Measurements from ENCODE around the gene CRYM. TPM values are rescaled to one million over a fixed set of nuclear protein-coding genes. Genes with fewer than 3 reads are reported as not detected.

The CRYM gene
- total and polyA plus RNA-seq, 2 experiments from 2014 or later, result not detected

DNA sequence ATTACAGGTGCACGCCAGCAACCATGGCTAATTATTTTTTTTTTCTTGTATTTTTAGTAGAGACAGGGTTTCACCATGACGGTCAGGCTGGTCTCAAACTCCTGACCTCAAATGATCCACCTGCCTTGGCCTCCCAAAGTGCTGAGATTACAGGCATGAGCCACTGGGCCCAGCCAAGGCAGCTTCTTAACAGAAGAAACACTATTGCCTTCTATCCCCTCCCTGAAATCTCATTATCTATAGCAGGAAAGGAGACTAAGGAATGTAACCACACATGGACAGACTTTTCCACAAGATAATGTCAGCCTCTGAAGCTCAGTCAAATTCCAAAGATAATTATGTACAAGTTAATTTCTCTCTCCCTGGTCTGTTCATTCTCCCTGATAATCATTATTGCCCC lies 61.0 kb downstream of the CRYM start:
- Histone ChIP-seq H3K36me3 (no peaks in the 10 kb centered on the region), H3K4me3 (no peak overlapping the region), H3K9me3 (ENCODE audit: low read depth) (no peaks in the 10 kb centered on the region), H3K27ac (no peak overlapping the region), H3K27me3 (no peaks in the 10 kb centered on the region), H3K4me1 (ENCODE audit: low read depth) (no peaks in the 10 kb centered on the region)
- DNase-seq (ENCODE audit: low read depth in 1 of 2, low spot score in 1 of 2), result no peak
- TF ChIP-seq, protein P1, sequence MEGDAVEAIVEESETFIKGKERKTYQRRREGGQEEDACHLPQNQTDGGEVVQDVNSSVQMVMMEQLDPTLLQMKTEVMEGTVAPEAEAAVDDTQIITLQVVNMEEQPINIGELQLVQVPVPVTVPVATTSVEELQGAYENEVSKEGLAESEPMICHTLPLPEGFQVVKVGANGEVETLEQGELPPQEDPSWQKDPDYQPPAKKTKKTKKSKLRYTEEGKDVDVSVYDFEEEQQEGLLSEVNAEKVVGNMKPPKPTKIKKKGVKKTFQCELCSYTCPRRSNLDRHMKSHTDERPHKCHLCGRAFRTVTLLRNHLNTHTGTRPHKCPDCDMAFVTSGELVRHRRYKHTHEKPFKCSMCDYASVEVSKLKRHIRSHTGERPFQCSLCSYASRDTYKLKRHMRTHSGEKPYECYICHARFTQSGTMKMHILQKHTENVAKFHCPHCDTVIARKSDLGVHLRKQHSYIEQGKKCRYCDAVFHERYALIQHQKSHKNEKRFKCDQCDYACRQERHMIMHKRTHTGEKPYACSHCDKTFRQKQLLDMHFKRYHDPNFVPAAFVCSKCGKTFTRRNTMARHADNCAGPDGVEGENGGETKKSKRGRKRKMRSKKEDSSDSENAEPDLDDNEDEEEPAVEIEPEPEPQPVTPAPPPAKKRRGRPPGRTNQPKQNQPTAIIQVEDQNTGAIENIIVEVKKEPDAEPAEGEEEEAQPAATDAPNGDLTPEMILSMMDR (IDR thresholded peaks at IDR 0.05; ENCODE audit: low read depth, low read length), result no peak

DNA sequence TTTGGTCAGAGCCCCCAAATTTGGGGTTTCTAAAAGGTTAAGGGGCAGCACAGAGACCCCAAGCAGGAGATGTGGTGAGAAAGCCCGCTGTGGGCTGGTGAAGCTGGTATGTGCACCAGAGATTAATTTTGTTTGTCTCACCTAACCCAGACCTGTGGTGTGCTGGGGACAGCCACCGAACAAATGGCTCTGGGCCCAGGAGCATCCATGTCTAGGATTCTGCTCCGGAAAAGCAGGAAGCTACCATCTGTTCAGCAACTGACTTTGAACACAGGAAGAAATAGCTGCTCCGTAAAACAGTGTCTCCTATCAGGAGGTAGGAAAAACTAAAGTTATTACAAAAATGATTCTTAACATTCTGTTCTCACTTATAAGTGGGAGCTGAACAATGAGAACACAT lies 64.0 kb downstream of the CRYM start:
- Histone ChIP-seq H3K27ac (no peak overlapping the region), H3K27me3 (no peaks in the 10 kb centered on the region), H3K4me3 (no peak overlapping the region), H3K36me3 (no peaks in the 10 kb centered on the region), H3K4me1 (ENCODE audit: low read depth) (no peaks in the 10 kb centered on the region), H3K9me3 (ENCODE audit: low read depth) (no peaks in the 10 kb centered on the region)
- TF ChIP-seq, protein P1 (IDR thresholded peaks at IDR 0.05; ENCODE audit: low read depth, low read length), result no peak
- no peak for DNase-seq (ENCODE audit: low read depth in 1 of 2, low spot score in 1 of 2)

DNA sequence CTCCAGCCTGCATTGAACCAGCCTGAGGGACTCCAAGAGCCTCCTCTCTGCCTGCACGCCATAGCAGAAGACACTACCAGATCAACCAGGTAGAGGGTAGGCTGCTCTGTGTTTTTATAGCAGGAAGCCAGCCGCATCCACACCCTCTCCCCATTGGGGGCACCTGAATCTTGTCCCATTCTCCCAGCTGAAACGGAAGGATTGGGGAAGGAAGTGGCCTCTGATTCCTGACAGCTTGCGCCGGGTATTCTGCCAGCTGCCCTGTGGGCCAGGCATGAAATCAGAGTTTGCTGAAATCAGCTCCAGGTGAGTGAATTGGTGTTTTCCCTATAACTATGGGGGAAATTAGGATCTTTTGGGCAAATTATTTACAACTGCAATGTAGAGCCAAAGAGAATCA lies 66.6 kb downstream of the CRYM start, which contains the start of gene ZP2:
TSS of gene ZP2 (minus strand) at position 89 of the 400 bp plus-strand sequence. CDS start at position 62, 27 bp downstream.
- Histone ChIP-seq H3K27ac (no peak within 1 kb of the TSS), H3K36me3 (no peaks in the 10 kb centered on the region), H3K27me3 (no peaks in the 10 kb centered on the region), H3K4me3 (no peak within 1 kb of the TSS), H3K4me1 (ENCODE audit: low read depth) (no peaks in the 10 kb centered on the region), H3K9me3 (ENCODE audit: low read depth) (no peaks in the 10 kb centered on the region)
- no peak for DNase-seq (ENCODE audit: low read depth in 1 of 2, low spot score in 1 of 2)
- TF ChIP-seq, protein P1 (IDR thresholded peaks at IDR 0.05; ENCODE audit: low read depth, low read length), result no peak

Other genes starting within 250 kb of the CRYM start
- 0.39 TPM in 1 of 2 replicates, not detected in the other for gene DNAH3, start 127.4 kb downstream of the CRYM start, total RNA-seq
- gene DNAH3, start 127.4 kb downstream of the CRYM start, polyA plus RNA-seq, result not detected in 2 replicates
- gene LDAF1, start 119.6 kb downstream of the CRYM start, total RNA-seq, result 17.1 and 20.7 TPM in 2 replicates
- gene LDAF1, start 119.6 kb downstream of the CRYM start, polyA plus RNA-seq, result 14.3 and 35.8 TPM in 2 replicates
- gene ZP2, start 66.7 kb downstream of the CRYM start, total RNA-seq, result not detected in 2 replicates
- not detected in 2 replicates for gene ZP2, start 66.7 kb downstream of the CRYM start, polyA plus RNA-seq
- gene ANKS4B, start 44.6 kb downstream of the CRYM start, total RNA-seq, result not detected in 2 replicates
- not detected in 2 replicates for gene ANKS4B, start 44.6 kb downstream of the CRYM start, polyA plus RNA-seq

All from cardiac muscle cell (in vitro differentiated cells and primary cell).